Inferior parietal cortex (tissue), 1 donor: ENCODE data around the gene ARF1.

Experiments
- DNase-seq: peaks from one replicate; pipeline ENCODE4 v3.0.0-alpha.2; 2016; ENCODE audit errors: extremely low spot score

ARF1 gene

DNA sequence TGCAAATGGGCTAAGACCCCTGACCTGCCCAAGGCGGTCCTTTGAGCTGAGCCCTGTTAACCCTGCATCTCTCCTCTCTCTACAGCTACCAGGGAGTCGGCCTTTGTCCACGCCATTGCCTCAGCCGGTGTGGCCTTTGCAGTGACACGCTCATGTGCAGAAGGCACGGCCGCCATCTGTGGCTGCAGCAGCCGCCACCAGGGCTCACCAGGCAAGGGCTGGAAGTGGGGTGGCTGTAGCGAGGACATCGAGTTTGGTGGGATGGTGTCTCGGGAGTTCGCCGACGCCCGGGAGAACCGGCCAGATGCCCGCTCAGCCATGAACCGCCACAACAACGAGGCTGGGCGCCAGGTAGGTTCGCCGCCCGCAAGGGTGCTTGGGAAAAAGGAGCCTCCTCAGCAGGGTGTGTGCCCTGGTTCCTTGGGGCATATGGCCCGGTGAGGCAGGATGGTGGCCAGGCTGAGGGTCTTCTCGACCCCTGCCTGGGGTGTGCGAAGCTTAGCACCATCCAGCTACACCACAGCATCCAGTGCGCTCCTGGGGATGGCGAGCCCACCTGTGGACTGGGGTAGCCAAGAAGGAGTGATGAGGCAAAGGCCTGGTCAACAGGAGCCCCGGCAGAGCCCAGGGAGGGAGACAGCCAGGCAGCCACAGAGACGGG is 31.8 kb upstream of the ARF1 start:
- no peak for DNase-seq

DNA sequence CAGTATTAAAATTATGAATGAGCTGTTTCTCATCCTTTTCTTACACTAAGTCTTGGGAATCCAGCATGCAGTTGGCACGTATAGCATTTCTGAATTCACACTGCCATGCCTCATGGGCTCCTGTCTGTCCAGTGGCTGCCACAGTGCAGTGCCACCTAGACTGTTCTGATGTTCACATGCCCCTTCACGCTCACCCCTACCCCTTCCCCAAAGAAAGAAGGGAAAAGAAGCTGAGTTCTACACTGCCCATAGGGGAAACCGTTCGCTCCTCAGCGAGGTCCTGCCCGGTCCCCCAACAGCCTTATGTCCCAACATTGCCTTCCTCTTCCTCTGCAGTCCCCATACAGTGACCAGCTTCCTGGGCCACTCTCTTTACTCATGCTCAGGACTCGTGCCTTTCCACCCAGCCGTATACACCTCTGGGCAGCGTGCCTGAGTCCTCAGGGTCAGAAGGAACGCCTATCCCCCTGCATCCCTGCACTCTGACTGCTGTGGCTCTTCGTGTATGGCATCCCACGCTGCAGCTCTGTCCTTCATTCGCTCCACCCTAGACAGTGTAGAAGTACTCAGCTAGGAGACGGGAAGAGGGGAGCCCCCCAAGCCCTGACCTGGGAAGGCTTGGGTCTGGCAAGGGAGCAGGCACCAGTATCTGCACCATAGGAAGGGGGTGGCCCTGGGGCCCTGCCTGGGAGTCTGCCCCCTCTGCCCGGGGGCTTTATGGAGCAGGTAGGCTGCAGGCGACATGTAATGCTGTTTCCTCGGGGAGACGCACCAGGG is 24.1 kb upstream of the ARF1 start:
- no peak for DNase-seq

DNA sequence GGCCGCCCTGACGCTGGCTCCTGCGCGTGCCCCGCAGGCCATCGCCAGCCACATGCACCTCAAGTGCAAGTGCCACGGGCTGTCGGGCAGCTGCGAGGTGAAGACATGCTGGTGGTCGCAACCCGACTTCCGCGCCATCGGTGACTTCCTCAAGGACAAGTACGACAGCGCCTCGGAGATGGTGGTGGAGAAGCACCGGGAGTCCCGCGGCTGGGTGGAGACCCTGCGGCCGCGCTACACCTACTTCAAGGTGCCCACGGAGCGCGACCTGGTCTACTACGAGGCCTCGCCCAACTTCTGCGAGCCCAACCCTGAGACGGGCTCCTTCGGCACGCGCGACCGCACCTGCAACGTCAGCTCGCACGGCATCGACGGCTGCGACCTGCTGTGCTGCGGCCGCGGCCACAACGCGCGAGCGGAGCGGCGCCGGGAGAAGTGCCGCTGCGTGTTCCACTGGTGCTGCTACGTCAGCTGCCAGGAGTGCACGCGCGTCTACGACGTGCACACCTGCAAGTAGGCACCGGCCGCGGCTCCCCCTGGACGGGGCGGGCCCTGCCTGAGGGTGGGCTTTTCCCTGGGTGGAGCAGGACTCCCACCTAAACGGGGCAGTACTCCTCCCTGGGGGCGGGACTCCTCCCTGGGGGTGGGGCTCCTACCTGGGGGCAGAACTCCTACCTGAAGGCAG is 23.4 kb upstream of the ARF1 start:
- DNase-seq, result no peak

DNA sequence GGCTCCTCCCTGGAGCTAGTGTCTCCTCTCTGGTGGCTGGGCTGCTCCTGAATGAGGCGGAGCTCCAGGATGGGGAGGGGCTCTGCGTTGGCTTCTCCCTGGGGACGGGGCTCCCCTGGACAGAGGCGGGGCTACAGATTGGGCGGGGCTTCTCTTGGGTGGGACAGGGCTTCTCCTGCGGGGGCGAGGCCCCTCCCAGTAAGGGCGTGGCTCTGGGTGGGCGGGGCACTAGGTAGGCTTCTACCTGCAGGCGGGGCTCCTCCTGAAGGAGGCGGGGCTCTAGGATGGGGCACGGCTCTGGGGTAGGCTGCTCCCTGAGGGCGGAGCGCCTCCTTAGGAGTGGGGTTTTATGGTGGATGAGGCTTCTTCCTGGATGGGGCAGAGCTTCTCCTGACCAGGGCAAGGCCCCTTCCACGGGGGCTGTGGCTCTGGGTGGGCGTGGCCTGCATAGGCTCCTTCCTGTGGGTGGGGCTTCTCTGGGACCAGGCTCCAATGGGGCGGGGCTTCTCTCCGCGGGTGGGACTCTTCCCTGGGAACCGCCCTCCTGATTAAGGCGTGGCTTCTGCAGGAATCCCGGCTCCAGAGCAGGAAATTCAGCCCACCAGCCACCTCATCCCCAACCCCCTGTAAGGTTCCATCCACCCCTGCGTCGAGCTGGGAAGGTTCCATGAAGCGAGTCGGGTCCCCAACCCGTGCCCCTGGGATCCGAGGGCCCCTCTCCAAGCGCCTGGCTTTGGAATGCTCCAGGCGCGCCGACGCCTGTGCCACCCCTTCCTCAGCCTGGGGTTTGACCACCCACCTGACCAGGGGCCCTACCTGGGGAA is 22.7 kb upstream of the ARF1 start:
- DNase-seq, result no peak

DNA sequence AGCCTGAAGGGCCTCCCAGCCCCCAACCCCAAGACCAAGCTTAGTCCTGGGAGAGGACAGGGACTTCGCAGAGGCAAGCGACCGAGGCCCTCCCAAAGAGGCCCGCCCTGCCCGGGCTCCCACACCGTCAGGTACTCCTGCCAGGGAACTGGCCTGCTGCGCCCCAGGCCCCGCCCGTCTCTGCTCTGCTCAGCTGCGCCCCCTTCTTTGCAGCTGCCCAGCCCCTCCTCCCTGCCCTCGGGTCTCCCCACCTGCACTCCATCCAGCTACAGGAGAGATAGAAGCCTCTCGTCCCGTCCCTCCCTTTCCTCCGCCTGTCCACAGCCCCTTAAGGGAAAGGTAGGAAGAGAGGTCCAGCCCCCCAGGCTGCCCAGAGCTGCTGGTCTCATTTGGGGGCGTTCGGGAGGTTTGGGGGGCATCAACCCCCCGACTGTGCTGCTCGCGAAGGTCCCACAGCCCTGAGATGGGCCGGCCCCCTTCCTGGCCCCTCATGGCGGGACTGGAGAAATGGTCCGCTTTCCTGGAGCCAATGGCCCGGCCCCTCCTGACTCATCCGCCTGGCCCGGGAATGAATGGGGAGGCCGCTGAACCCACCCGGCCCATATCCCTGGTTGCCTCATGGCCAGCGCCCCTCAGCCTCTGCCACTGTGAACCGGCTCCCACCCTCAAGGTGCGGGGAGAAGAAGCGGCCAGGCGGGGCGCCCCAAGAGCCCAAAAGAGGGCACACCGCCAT is 21.9 kb upstream of the ARF1 start:
- DNase-seq, result no peak

DNA sequence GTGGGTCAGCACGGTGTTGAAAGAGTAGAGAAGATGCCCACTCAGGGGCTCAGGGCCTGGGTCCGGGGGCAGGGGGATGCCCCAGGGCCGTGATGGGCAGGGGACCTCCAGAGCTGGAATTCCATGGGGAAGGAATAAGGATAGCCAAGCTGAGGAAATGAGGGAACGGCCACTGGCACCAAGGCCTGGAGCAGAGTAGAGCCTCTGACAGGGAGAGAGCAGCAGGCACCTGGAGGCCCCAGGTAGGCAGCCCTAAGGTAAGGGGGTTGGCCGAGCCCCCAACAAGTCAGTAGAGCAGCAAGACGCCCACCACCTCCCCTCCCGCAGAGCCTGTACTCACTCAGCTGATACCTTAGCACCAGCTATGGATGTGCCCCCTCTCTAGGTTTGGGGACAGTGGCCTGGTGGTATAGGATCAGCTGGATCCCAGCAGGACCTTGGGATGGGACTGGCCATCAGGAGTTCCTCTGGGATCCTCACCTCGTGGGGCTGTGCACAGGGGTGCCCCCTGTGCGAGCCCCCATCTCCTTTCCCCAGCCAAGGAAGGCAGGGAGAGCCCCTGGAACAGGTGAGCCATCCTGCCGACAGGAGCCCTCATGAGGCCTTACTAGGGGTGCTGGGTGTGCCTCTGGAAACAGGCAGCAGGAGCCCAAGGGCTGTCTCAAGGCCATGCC is 21.0 kb upstream of the ARF1 start:
- DNase-seq, result no peak

DNA sequence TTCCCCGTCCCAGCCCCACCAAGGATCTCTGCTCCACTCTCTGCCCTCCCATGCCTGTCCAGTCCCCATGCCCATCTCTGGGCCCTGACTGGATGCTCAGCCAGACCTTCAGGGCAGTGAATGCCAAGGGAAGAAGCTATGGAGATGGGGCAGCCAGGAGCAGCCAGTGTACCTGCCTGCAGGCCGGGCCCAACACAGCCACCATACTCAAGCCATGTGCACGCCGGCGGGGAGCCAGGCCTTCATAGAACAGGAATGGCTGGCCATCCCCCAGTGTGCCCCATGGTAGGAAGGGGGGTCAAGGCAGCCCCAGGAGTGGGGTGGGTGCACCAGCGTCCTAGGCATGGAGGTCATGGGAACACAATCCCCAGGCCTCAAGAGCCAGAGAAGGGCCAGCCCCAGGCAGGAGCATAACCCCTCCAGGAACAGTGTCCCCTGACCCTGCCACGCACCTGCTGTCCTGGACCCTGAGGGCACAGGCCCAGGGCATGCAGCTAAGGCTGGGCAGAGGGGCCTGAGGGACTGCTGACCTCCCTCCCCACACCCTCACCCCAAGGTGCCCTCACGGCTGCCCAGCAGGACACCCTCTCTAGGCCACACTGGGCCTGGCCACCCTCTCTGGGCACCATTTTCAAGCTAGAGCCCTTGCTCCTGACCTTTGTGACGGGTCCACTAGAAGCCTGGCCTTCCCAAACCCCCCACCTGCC is 20.3 kb upstream of the ARF1 start:
- no peak for DNase-seq

DNA sequence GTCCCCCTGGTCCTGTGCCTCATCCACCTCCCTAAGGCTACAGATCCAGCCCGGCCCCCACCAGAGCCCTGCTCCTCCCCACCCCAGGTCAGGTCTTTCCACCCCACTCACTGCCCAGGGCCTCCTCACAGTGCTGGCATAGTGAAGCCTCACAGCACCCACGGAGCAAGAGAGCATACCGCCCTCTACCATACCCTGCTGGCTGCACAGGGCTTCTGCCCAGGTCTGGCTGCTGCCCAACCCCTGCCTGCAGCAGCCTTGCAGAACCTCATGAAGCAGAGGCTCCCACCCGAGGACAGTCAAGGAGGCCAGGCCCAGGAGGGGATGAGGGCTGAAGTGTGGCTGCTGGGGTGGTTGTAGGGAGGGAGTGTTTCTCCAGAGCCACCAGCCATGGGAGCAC is 19.7 kb upstream of the ARF1 start:
- no peak for DNase-seq

DNA sequence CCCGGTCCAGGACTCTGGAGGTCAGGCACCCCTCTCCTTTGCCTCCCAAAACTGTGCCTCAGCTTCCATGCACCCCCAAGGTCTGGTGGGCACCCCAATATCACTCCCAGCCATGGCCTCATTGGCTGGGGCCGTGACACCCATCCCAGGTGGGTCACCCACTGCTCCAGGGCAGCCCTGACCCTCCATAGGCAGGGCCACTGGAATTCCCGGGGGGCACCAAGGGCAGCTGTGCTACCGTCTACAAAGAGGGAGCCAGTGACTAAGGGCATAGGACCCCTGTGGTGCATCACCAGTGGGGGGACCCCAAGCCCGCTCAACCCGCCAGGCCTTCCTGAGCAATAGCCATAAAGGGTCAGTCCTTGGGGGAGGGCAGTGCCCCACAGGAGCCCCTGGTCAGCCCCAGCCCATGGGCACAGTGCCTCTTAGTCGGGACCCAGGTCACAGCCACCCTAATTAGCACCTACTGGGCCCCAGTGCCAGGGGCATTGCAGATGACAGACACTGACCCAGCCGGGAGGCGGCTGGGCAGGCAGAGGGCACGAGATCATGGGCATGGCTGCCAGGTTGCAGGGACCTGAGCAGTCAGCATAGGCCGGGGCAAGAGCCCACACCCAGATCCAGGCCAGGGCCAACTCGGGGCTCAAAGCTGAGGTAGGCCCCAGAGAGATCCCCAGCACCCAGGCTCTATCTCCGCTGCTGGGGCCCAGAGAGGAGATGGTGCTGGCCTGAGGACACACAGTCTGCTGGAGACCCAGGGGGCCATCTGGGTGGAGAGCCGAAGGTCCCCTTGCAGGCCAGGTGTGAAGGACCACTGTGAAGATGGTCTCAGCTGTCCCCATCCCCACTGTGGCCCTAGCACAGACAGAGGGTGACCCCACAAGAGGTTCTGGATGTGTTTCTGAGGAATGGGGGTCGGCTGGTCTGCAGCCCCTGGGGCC is 19.0 kb upstream of the ARF1 start:
- DNase-seq, result no peak

DNA sequence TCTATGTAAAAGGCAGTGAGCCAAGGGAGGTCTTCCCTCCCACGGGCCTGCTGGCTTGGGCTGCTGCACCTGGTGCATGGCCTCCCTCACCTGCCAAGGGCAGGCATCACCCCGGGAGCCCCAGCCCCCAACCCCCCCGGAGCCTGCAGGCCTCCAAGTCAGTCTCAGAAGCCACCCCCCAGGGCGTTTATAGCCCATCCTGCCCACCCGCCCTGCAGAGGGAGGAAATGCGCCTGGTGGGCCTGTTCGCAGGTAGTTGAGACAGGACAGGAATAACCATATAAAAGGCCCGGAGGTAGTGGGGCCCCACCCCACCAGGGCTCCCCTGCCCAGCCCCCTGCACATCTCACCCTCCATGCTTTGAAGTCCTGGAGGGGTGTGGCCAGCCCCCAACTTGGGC is 18.2 kb upstream of the ARF1 start:
- DNase-seq, result no peak

DNA sequence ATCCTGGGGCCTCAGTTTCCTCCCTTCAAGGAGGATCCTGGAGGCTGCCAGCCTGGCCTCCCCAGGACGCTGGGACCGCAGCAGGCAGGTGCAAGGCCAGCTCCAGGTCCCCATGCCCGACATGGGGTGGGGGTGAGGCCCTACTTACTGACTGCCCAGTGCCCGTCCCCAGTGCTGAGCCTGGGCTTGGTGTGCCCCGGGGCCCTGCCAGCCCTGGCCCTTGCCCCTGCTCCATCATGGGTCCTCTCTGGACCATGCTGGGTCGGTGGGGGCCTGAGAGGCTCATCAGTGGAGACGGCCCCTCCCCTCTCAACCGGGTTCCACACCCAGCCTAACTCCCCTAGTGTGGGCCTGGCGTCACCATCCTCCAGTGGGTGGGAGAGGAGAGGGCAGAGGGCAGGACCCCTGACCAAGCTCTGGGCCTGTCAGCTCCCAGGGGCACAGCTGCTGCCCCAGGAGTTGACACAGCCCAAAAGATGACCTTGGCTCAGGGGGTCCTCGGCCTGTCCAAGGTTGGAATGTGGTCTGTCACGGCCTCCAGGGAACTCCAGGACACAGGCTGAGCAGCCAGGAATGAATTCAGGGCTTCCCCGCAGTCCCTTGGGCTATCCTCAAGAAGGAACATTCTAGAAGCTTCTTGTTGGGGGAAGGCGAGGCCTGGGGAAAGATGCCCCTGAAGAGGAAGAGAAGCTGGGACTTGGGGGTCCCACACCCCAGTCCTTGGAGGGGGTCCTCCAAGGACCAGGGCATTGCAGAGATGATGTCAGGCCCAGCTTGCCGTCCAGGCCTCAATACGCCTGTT is 17.6 kb upstream of the ARF1 start:
- no peak for DNase-seq

DNA sequence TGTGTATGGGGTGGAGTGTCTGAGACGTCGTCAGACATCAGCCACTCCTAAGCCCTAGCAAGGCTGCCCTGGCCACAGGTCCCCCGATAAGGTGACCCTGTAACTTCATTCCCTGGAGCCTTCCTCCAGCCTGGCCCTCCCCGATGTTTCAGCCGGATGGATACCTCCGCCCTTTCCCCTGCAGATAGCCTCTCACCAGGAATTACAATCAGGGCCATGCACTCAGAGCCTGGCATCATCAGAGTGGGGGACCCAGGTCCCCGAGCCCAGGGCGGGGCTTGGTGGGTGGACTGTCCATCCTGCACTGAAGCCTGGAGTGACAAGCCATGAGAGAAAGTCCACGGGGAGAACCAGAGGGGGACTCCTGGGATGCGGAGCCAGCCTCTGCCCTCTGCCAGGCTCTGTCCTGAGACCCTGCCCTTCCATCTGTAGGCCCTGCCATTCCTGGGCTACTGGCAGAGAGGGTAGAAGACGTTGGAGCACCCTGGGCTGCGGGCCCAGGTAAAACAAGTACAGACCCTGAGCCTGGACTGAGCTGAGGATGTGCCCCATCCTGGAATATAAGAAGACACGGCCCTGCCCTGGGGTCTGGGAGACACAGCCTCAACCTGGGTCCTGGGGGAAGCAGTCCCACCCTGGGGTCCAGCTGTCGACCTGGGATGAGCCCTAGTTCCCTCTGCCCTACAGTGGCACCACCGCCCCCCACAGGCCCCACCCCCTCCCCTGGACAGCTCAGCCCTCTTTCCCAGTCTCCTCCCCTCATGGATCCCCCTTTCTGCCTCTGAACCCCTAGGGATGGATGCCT is 16.8 kb upstream of the ARF1 start:
- DNase-seq, result no peak

DNA sequence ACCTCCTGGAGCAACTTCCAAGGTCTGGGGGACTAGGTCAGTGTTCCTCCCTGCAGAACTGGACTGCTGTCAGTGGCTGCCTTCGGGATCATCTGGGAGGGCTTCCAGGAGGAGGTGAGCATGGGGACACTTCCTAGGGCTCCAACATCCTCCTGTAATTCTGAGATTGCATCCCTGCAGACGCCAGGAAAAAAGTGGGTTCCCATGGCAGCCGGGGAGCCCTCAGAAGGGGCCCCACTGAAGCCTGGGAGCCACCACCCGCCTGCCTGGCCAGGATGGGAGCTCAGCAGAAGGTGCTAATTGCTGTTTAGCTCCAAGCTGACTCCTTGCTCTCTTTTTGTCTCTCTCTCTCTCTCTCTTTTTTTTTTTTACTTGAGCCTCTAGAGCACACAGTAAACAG is 16.1 kb upstream of the ARF1 start:
- no peak for DNase-seq

DNA sequence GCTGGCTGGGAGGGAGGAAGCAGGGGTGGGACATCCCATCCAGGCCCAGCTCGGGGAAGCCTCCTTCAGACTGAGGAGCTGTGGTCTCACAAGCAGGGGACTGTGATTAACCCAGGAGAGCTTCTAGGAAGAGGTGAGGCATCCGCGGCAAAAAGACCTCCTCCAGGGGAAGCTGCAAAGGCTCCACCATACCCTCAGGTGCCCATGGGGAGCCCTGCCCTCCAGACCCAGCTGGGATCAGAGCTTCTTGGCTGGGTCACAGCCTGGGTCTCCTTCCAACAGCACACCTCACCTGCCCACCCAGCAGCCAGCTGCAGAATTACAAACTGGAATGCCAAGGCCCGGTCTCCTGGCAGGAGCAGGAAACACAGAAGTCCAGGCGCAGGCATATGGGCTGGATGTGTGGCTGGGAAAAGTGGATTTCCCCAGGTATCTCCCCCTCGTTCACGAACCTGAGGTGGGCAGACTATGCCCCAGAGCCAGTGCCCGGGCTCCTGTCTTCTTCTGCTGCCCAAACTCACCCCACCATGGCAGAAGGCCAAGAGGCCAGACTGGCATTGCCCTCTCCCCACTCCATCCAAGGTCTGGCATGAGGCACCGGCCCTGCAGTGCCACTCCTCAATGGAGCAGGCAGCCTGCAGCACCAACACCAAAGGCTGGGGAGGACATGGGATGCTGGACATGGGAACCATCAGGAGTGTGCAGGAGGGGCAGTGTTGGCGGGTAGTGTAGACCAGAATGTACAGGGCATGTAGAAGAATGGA is 15.4 kb upstream of the ARF1 start:
- no peak for DNase-seq

DNA sequence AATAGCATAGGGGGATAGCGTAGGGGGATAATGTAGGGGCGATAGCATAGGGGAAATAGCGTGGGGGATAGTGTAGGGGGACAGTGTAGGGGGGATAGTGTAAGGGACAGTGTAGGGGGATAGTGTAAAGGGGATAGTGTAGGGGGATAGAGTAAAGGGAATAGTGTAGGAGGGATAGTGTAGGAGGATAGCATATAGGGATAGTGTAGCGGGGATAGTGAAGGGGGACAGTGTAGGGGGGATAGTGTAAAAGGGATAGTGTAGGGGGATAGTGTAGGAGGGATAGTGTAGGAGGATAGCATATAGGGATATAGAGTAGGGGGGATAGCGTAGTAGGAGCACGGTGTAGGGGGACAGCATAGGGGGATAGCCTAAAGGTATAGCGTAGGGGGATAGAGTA is 14.1 kb upstream of the ARF1 start:
- no peak for DNase-seq

DNA sequence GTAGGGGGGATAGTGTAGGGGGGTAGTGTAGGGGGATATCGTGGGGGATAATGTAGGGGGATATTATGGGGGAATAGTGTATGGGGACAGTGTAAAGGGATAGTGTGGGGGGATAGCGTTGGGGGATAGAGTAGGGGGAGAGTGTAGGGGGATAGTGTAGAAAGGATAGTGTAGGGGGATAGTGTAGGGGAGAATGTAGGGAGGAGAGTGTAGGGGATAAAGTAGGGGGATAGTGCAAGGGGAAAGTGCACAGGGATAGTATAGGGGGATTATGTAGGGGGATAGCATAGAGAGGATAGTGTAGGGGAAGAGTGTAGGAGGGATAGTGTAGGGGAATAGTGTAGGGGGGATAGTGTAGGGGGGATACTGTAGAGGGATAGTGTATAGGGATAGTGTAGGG is 12.3 kb upstream of the ARF1 start:
- no peak for DNase-seq

DNA sequence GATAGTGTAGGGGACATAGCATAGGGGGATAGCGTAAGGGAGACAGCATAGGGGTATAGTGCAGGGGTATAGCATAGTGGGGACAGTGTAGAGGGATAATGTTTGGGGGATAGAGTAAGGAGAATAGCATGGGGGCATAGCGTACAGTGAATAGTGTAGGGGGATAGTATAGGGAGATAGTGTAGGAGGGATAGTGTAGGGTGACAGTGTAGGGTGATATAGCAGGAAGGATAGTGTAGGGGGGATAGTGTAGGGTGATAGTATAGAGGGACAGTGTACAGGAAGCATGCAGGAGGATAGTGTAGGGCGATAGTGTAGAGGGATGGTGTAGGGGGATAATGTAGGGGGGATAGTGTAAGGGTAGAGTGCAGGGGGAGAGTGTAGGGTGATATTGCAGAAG is 11.7 kb upstream of the ARF1 start:
- DNase-seq, result no peak
